GM21360 (cell line): Measurements from ENCODE around the gene ABCB9.

Source experiments
- ATAC-seq: cut with Tn5 transposase; IDR thresholded peaks from one replicate; pipeline ENCODE4 v1.9.1; 2021; ENCODE audit warnings: mild to moderate bottlenecking, moderate library complexity; ENCODE audit not compliant: unreplicated experiment

Gene ABCB9

GRCh38 chr12:122884091-122884826 is 82.0 kb downstream of the ABCB9 start:
- no peak for ATAC-seq

GRCh38 chr12:122882908-122883558 is 83.2 kb downstream of the ABCB9 start:
- ATAC-seq, result no peak

- no peak for ATAC-seq
These were observed 85.6 kb downstream of the ABCB9 start for GRCh38 chr12:122880668-122881067.

GRCh38 chr12:122880155-122880667 is 86.1 kb downstream of the ABCB9 start:
- ATAC-seq, result no peak
